ENCODE measurements around the gene C6orf89. TPM values are rescaled to one million over a fixed set of nuclear protein-coding genes. Genes with fewer than 3 reads are reported as not detected.
A peak's percentile ranks its signal among the peaks of the same experiment; 100 is the strongest.

C6orf89 gene
- total RNA-seq, 2 donors from 2014 or later = 13.9 to 16.8 TPM

- H3K27ac ChIP-seq (ENCODE audit: low read depth, low read length) = no peak overlapping the region
Measured at GRCh38 chr6:36886950-36887618, 1.3 kb downstream of the C6orf89 start.

GRCh38 chr6:36888115-36888643 lies 2.4 kb downstream of the C6orf89 start:
- H3K27ac Mint-ChIP-seq = no peak overlapping the region
- peaks cover 3% of the 10 kb centered on the region for H3K27me3 Mint-ChIP-seq (ENCODE audit: insufficient read depth)
- TF ChIP-seq CTCF (conservative IDR thresholded peaks at IDR 0.05) = no peak
- Histone ChIP-seq H3K27ac (ENCODE audit: low read depth, low read length) (no peak overlapping the region), H3K36me3 (ENCODE audit: control insufficient read depth, insufficient read depth, low read length) (no peaks in the 10 kb centered on the region), H3K4me3 (ENCODE audit: low read length) (no peak overlapping the region), H3K27me3 (ENCODE audit: control insufficient read depth, insufficient read depth, low read length, poor library complexity, severe bottlenecking) (no peaks in the 10 kb centered on the region), H3K9ac (ENCODE audit: extremely low read depth, low read length, poor library complexity, severe bottlenecking) (no peak overlapping the region), H3K9me3 (ENCODE audit: control insufficient read depth, low read length) (no peaks in the 10 kb centered on the region), H3K4me1 (ENCODE audit: control insufficient read depth, insufficient read depth, low read length) (no peaks in the 10 kb centered on the region)
- no peak for DNase-seq
- H3K4me3 Mint-ChIP-seq = no peak overlapping the region
- H3K36me3 Mint-ChIP-seq (ENCODE audit: low read depth) = no peaks in the 10 kb centered on the region
- no peaks in the 10 kb centered on the region for H3K9me3 Mint-ChIP-seq
- WGBS, 2 experiments (ENCODE audit: insufficient coverage in 1 of 2, insufficient read length in 1 of 2) = 96 to 97% methylated on average over 7 of the region's 7 CpGs
- peaks cover 9% of the 10 kb centered on the region for H3K4me1 Mint-ChIP-seq

More at GRCh38 chr6:36886950-36887618, 1.3 kb downstream of the C6orf89 start:
- no peaks in the 10 kb centered on the region for H3K36me3 ChIP-seq (ENCODE audit: control insufficient read depth, insufficient read depth, low read length)
- Mint-ChIP-seq H3K9me3 (no peaks in the 10 kb centered on the region), H3K4me1 (peaks cover 9% of the 10 kb centered on the region), H3K27ac (no peak overlapping the region), H3K36me3 (ENCODE audit: low read depth) (no peaks in the 10 kb centered on the region), H3K4me3 (peak overlapping the region; percentile 77), H3K27me3 (ENCODE audit: insufficient read depth) (peaks cover 3% of the 10 kb centered on the region)
- 90 to 93% methylated on average over 4 to 9 of the region's 10 CpGs for WGBS, 2 experiments (ENCODE audit: insufficient coverage in 1 of 2, insufficient read length in 1 of 2)
- no peak for TF ChIP-seq CTCF (conservative IDR thresholded peaks at IDR 0.05)
- no peak overlapping the region for H3K9ac ChIP-seq (ENCODE audit: extremely low read depth, low read length, poor library complexity, severe bottlenecking)
- no peaks in the 10 kb centered on the region for H3K27me3 ChIP-seq (ENCODE audit: control insufficient read depth, insufficient read depth, low read length, poor library complexity, severe bottlenecking)
- peak overlapping the region; percentile 96 for H3K4me3 ChIP-seq (ENCODE audit: low read length)
- no peaks in the 10 kb centered on the region for H3K4me1 ChIP-seq (ENCODE audit: control insufficient read depth, insufficient read depth, low read length)
- no peak for DNase-seq
- no peaks in the 10 kb centered on the region for H3K9me3 ChIP-seq (ENCODE audit: control insufficient read depth, low read length)

- no peak overlapping the region for H3K4me3 Mint-ChIP-seq
- H3K27me3 ChIP-seq (ENCODE audit: control insufficient read depth, insufficient read depth, low read length, poor library complexity, severe bottlenecking) = no peaks in the 10 kb centered on the region
- H3K4me1 Mint-ChIP-seq = peaks cover 9% of the 10 kb centered on the region
- no peak for DNase-seq
- peaks cover 3% of the 10 kb centered on the region for H3K27me3 Mint-ChIP-seq (ENCODE audit: insufficient read depth)
- no peaks in the 10 kb centered on the region for H3K36me3 ChIP-seq (ENCODE audit: control insufficient read depth, insufficient read depth, low read length)
- H3K9me3 Mint-ChIP-seq = no peaks in the 10 kb centered on the region
- no peak overlapping the region for H3K9ac ChIP-seq (ENCODE audit: extremely low read depth, low read length, poor library complexity, severe bottlenecking)
- no peak overlapping the region for H3K27ac ChIP-seq (ENCODE audit: low read depth, low read length)
- no peak overlapping the region for H3K27ac Mint-ChIP-seq
- WGBS, 2 experiments (ENCODE audit: insufficient coverage in 1 of 2, insufficient read length in 1 of 2) = 79 to 86% methylated on average over 6 of the region's 6 CpGs
- no peaks in the 10 kb centered on the region for H3K4me1 ChIP-seq (ENCODE audit: control insufficient read depth, insufficient read depth, low read length)
- TF ChIP-seq CTCF (conservative IDR thresholded peaks at IDR 0.05) = no peak
- H3K9me3 ChIP-seq (ENCODE audit: control insufficient read depth, low read length) = no peaks in the 10 kb centered on the region
- H3K36me3 Mint-ChIP-seq (ENCODE audit: low read depth) = no peaks in the 10 kb centered on the region
- no peak overlapping the region for H3K4me3 ChIP-seq (ENCODE audit: low read length)
Measured at GRCh38 chr6:36888654-36889481, 3.1 kb downstream of the C6orf89 start.

Data from endodermal cell (in vitro differentiated cells).